DND-41 (cell line): Measurements from ENCODE around the gene MSMB.
"Not testable (repeated sequence)": the region's sequence is repeated elsewhere in the genome, so short reads cannot be mapped to it uniquely, and the experiment has no call there.

Experiments
- ATAC-seq: fragments of 200-7000 bp; cut with Tn5 transposase; 3 replicates; pipeline ENCODE4 v1.9.1; 2021; ENCODE audit warnings: low read depth; ENCODE audit not compliant: insufficient read depth
- DNase-seq: peaks from one replicate; pipeline ENCODE4 v3.0.0-alpha.2; 2020
- H2AFZ ChIP-seq: 2 replicates; pipeline ENCODE4 v1.6.0; 2012; ENCODE audit warnings: low read depth, low read length
- H3K27ac ChIP-seq: 2 replicates; pipeline ENCODE4 v1.5.1; 2012; ENCODE audit warnings: low read length, inconsistent platforms
- H3K27me3 ChIP-seq: fragments of 200-600 bp; sonication (generic); 2 replicates; pipeline ENCODE4 v1.6.0; 2012; ENCODE audit warnings: low read length, mild to moderate bottlenecking, inconsistent platforms; ENCODE audit not compliant: insufficient read depth, poor library complexity
- H3K36me3 ChIP-seq: 2 replicates; pipeline ENCODE4 v1.5.1; 2012; ENCODE audit warnings: low read length, inconsistent platforms; ENCODE audit not compliant: insufficient read depth
- H3K4me1 ChIP-seq: 2 replicates; pipeline ENCODE4 v1.5.1; 2012; ENCODE audit warnings: mild to moderate bottlenecking, low read length; ENCODE audit not compliant: insufficient read depth
- H3K4me2 ChIP-seq: 2 replicates; pipeline ENCODE4 v1.6.0; 2012; ENCODE audit warnings: mild to moderate bottlenecking, moderate library complexity, low read length, inconsistent platforms; ENCODE audit not compliant: insufficient read depth
- H3K4me3 ChIP-seq, 2 experiments: fragments of 200-600 bp in 1 of 2; shearing (Covaris generic) in 1 of 2; 2 replicates each; pipeline ENCODE4 v1.5.1; 2012 to 2016; ENCODE audit warnings: inconsistent platforms in 2 of 2, low read length in 2 of 2, mild to moderate bottlenecking in 2 of 2, low read depth in 1 of 2, moderate library complexity in 1 of 2
- H3K79me2 ChIP-seq: 2 replicates; pipeline ENCODE4 v1.6.0; 2012; ENCODE audit warnings: low read length, inconsistent platforms; ENCODE audit not compliant: insufficient read depth
- H3K9ac ChIP-seq: 2 replicates; pipeline ENCODE4 v1.6.0; 2012; ENCODE audit warnings: low read depth, mild to moderate bottlenecking, inconsistent platforms, low read length, moderate library complexity
- H3K9me3 ChIP-seq: 2 replicates; pipeline ENCODE4 v1.5.1; 2012; ENCODE audit warnings: low read length, moderate library complexity, mild to moderate bottlenecking, inconsistent platforms; ENCODE audit not compliant: insufficient read depth, severe bottlenecking
- H4K20me1 ChIP-seq: 2 replicates; pipeline ENCODE4 v1.6.0; 2012; ENCODE audit warnings: low read length; ENCODE audit not compliant: insufficient read depth
- CTCF ChIP-seq: IDR thresholded peaks from 2 replicates; pipeline ENCODE4 v1.5.1; 2012; ENCODE audit warnings: borderline replicate concordance, low read length, moderate library complexity, mild to moderate bottlenecking; ENCODE audit not compliant: poor library complexity, severe bottlenecking; ENCODE audit errors: extremely low read depth

The MSMB gene

GRCh38 chr10:45983538-45984186 lies 62.4 kb downstream of the MSMB start:
- H3K36me3 ChIP-seq: peaks cover 26% of the 10 kb centered on the region; the same call in 1 of the 2 replicates
- peak; percentile 49 for DNase-seq

More at GRCh38 chr10:45983538-45984186, 62.4 kb downstream of the MSMB start:
- H3K9ac ChIP-seq, H3K4me3 ChIP-seq, H3K27me3 ChIP-seq, H2AFZ ChIP-seq, H3K4me1 ChIP-seq, H3K27ac ChIP-seq, H3K4me2 ChIP-seq, H3K9me3 ChIP-seq, H4K20me1 ChIP-seq: not testable (repeated sequence)
- ATAC-seq: peak; percentile 94
- peak; percentile 40 for TF ChIP-seq CTCF
- H3K79me2 ChIP-seq: peaks cover 29% of the 10 kb centered on the region; the same call in 1 of the 2 replicates
